Common myeloid progenitor, CD34-positive (primary cell): ENCODE measurements around the gene TMEM181.
A peak's percentile ranks its signal among the peaks of the same experiment; 100 is the strongest.
"Not testable (repeated sequence)": the region's sequence is repeated elsewhere in the genome, so short reads cannot be mapped to it uniquely, and the experiment has no call there.

Experiments used
- CTCF ChIA-PET: fragments of 350-600 bp; sonication (Branson Sonifier 250); formaldehyde crosslinking; loops from one replicate; lab custom pipeline; 2021; ENCODE audit warnings: antibody characterized with exemption; lab: Charles Lee
- POLR2A ChIA-PET: fragments of 350-600 bp; sonication (Branson Sonifier 250); formaldehyde crosslinking; loops from one replicate; lab custom pipeline; 2021; ENCODE audit warnings: antibody characterized with exemption; lab: Charles Lee
- DNase-seq, 3 donors: peaks; one replicate each; pipeline versions ENCODE4 v3.0.0 to v3.0.0-alpha.2; 2013
- H3K27ac ChIP-seq, 2 experiments: 1 replicate in 1 of 2; 2 replicates in 1 of 2; pipeline ENCODE4 v1.7.0; 2013; ENCODE audit warnings: inconsistent platforms in 2 of 2, low read length in 2 of 2, mild to moderate bottlenecking in 2 of 2, low read depth in 1 of 2, moderate library complexity in 1 of 2; ENCODE audit not compliant: severe bottlenecking in 2 of 2, insufficient read depth in 1 of 2, poor library complexity in 1 of 2
- H3K27me3 ChIP-seq, 5 experiments: replicated peaks in 2 of 5; 1 replicate in 3 of 5; 2 replicates in 2 of 5; pipeline versions ENCODE4 v1.6.1 to v1.7.0; 2013; ENCODE audit warnings: low read length in 4 of 5, mild to moderate bottlenecking in 2 of 5, moderate library complexity in 2 of 5, inconsistent platforms in 1 of 5; ENCODE audit not compliant: insufficient read depth in 5 of 5, control insufficient read depth in 4 of 5
- H3K36me3 ChIP-seq, 4 experiments: 1 replicate in 2 of 4; 2 replicates in 2 of 4; pipeline versions ENCODE4 v1.6.1 to v1.7.0; 2013; ENCODE audit warnings: low read length in 3 of 4, control low read depth in 1 of 4, mild to moderate bottlenecking in 1 of 4; ENCODE audit not compliant: control insufficient read depth in 4 of 4, insufficient read depth in 4 of 4
- H3K4me1 ChIP-seq, 4 experiments: 1 replicate in 3 of 4; 2 replicates in 1 of 4; pipeline versions ENCODE4 v1.6.1 to v1.7.1; 2013; ENCODE audit warnings: low read length in 3 of 4, mild to moderate bottlenecking in 3 of 4, control low read depth in 1 of 4, inconsistent platforms in 1 of 4, moderate library complexity in 1 of 4; ENCODE audit not compliant: control insufficient read depth in 4 of 4, insufficient read depth in 4 of 4; ENCODE audit errors: control extremely low read depth in 1 of 4
- H3K4me3 ChIP-seq, 7 experiments: 1 replicate in 4 of 7; 2 replicates in 3 of 7; pipeline versions ENCODE4 v1.5.1 to v1.7.0; 2013; ENCODE audit warnings: mild to moderate bottlenecking in 7 of 7, low read length in 6 of 7, moderate library complexity in 6 of 7, inconsistent platforms in 2 of 7, low read depth in 2 of 7, control low read depth in 1 of 7; ENCODE audit not compliant: insufficient read depth in 4 of 7, control insufficient read depth in 1 of 7; ENCODE audit errors: extremely low read depth in 1 of 7
- H3K9me3 ChIP-seq, 5 experiments: 1 replicate in 4 of 5; 2 replicates in 1 of 5; pipeline versions ENCODE4 v1.6.1 to v1.7.1; 2013; ENCODE audit warnings: low read length in 4 of 5, mild to moderate bottlenecking in 2 of 5, inconsistent platforms in 1 of 5, low read depth in 1 of 5, moderate library complexity in 1 of 5; ENCODE audit not compliant: control insufficient read depth in 4 of 5, insufficient read depth in 2 of 5; ENCODE audit errors: control extremely low read depth in 1 of 5
- WGBS: methylation state at CpG from one replicate; pipeline ENCODE4 v1.1.5; 2013; ENCODE audit not compliant: insufficient coverage; 5-methylcytosine and 5-hydroxymethylcytosine counted together

Gene TMEM181

DNA sequence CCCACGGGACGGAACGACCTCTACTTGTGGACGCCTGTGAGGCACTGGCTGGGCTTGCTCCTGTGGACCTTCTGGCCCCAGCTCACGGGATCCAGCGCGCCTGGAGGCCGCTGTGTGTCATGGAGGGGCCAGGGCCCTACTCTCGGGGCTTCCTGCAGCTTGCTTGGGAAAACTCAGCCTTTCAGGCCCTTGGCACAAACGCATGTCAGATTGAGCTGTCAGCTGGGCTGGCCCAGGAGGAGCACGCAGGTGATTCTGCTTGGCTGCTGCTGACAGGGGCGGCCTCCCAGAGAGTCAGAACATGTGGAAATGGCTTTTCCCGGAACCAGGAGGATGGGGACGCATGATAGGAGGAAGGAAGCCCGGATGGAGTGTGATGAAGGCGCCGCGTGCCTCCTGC lies 39.7 kb downstream of the TMEM181 start:
- POLR2A ChIA-PET = interaction anchor here (1.0 kb wide), 1 partner anchor 386 kb away, joined by 3 read pairs; no protein-coding TSS in a partner anchor
- H3K9me3 ChIP-seq = no peaks in the 10 kb centered on the region
- no peaks in the 10 kb centered on the region for H3K27me3 ChIP-seq
- no peak overlapping the region for H3K4me3 ChIP-seq
- H3K36me3 ChIP-seq = peaks cover 3 to 59% (median 46%) of the 10 kb centered on the region in 4 experiments
- 97% methylated on average over 16 of the region's 18 CpGs for WGBS
- no peak overlapping the region for H3K27ac ChIP-seq
- DNase-seq = no peak
- CTCF ChIA-PET = interaction anchor here (1.3 to 1.6 kb wide), 3 partner anchors 22 to 378 kb away, joined by 3 read pairs; no protein-coding TSS in a partner anchor
- peaks cover 0 to 2% (median 0%) of the 10 kb centered on the region in 4 experiments for H3K4me1 ChIP-seq

DNA sequence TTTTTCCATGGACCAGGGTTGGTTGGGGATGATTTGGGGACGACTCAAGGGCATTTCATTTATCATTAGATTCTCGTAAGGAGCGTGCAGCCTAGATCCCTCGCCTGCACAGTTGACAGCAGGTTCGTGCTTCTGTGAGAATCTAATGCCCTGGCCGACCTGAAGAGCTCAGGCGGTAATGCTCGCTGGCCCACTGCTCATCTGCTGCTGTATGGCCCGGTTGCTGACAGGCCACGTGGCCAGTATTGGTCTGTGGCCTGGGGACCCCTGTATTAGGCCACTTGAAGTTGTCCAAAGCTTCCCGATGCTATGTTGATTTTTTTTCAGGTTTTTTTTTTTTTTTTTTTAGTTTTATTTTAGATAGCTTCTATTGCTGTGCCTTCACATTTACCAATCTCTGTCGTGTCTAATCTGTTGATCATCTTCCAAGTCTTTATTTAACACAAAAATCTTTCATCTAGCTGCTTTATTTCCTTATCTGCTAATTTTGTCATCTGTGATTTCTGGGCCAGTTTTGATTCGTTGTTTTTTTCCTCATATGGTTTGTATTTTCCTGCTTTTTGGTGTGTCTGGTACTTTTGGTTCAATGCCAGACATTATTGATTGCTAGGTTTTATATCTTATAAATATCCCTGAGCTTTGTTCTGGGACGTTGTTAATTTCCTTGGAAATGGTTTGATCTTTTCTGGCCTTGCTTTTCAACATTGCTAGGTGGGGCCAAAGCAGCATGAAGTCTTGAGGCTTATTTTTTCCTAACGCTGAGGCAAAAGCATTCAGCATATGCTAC lies 43.6 kb downstream of the TMEM181 start:
- Histone ChIP-seq H3K27ac (no peak overlapping the region), H3K4me1 (no peaks in the 10 kb centered on the region), H3K9me3 (no peaks in the 10 kb centered on the region), H3K27me3 (no peaks in the 10 kb centered on the region), H3K4me3 (no peak overlapping the region), H3K36me3 (peaks cover 8 to 67% (median 50%) of the 10 kb centered on the region in 4 experiments)
- DNase-seq = no peak
- 97% methylated on average over 12 of the region's 15 CpGs for WGBS
- POLR2A ChIA-PET = interaction anchor here (0.6 kb wide), 2 partner anchors 237 to 1137 kb away, joined by 3 read pairs; no protein-coding TSS in a partner anchor
- CTCF ChIA-PET = interaction anchor here (0.8 to 1.6 kb wide), 6 partner anchors 9 to 389 kb away, joined by 3 to 5 read pairs (median 3); no protein-coding TSS in a partner anchor

DNA sequence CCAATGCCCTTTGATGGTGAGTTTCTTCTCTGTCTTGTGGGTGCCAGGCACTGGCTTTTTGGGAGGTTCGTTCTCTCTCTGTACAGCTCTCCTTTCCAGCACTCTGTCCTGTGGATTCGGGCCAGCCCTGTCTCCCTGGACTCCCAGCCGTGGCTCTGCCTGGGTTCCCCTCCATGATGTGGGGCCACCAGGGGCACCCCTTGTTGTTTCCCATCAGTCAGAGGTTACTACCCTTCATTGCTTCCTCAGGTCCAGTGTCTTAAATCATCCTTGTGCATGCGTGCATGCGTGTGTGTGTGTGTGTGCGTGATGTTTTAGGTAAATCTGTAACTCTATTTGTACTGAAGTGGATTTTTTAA lies 44.1 kb downstream of the TMEM181 start:
- POLR2A ChIA-PET = interaction anchor here (0.6 kb wide), 1 partner anchor 238 kb away, joined by 3 read pairs; no protein-coding TSS in a partner anchor
- no peaks in the 10 kb centered on the region for H3K4me1 ChIP-seq

DNA sequence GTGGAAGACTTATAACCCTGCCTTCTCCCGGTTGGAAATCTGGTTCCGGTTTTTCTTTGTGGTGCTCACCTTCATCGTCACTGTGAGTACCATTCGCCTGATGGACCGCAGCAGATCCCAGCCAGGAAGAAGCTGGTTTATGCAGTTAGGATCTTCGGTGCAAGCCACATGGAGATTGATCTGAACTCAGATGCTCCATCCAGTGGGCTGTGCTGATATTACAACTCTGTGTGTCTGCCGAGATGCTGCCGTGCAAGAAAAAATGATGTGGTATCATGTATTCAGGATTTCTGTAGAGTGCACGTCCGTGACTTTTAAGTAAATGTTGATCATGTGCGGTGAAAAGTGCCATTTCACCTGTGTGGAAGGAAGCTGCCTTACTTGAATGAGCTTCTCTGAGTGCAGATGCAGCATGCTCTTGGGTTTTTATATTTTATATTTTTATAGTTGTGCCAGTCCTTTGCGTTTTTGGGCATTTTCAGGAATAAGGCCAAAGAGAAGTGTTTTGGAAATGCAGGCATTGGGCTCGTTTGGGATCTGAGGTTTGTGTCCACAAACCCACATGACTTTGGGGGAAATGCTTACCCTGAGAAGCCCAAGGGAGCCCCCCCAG lies 45.5 kb downstream of the TMEM181 start:
- peaks cover 13 to 72% (median 51%) of the 10 kb centered on the region in 4 experiments for H3K36me3 ChIP-seq
- CTCF ChIA-PET = interaction anchor here (0.7 to 2.2 kb wide), 13 partner anchors 11 to 392 kb away, joined by 3 to 12 read pairs (median 3); no protein-coding TSS in a partner anchor
- DNase-seq = peak; percentile 69 to 82 (median 77)
- no peaks in the 10 kb centered on the region for H3K27me3 ChIP-seq
- H3K27ac ChIP-seq = no peak overlapping the region
- H3K4me3 ChIP-seq = no peak overlapping the region
- H3K9me3 ChIP-seq = no peaks in the 10 kb centered on the region
- POLR2A ChIA-PET = interaction anchor here (0.7 kb wide), 1 partner anchor 384 kb away, joined by 3 read pairs; no protein-coding TSS in a partner anchor
- no peaks in the 10 kb centered on the region for H3K4me1 ChIP-seq
- WGBS = 50% methylated on average over 13 of the region's 13 CpGs

More for the DNA sequence above, 44.1 kb downstream of the TMEM181 start:
- no peak for DNase-seq
- Histone ChIP-seq H3K27me3 (no peaks in the 10 kb centered on the region), H3K36me3 (peaks cover 8 to 70% (median 52%) of the 10 kb centered on the region in 4 experiments), H3K9me3 (no peaks in the 10 kb centered on the region), H3K4me3 (no peak overlapping the region), H3K27ac (no peak overlapping the region)
- CTCF ChIA-PET = interaction anchor here (0.8 to 1.6 kb wide), 7 partner anchors 10 to 390 kb away, joined by 3 to 5 read pairs (median 3); no protein-coding TSS in a partner anchor
- WGBS = 93% methylated on average over 4 of the region's 6 CpGs

DNA sequence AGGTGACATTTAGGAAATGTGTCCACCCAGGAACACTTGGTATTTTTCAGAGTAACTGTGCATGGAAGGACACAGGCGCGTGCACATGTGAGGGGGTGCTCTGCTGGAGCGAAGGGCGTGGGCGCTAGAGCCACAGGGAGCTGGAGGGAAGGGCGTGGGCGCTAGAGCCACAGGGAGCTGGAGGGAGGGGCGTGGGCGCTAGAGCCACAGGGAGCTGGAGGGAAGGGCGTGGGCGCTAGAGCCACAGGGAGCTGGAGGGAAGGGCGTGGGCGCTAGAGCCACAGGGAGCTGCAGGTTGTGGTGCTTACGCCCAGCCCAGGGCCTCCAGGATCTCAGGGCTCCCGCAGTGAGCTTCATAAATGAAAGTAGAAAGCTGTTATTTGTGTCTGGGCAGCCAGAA lies 46.1 kb downstream of the TMEM181 start:
- POLR2A ChIA-PET = interaction anchor here (0.7 kb wide), 1 partner anchor 385 kb away, joined by 3 read pairs; no protein-coding TSS in a partner anchor
- not testable (repeated sequence) for H3K4me3 ChIP-seq

DNA sequence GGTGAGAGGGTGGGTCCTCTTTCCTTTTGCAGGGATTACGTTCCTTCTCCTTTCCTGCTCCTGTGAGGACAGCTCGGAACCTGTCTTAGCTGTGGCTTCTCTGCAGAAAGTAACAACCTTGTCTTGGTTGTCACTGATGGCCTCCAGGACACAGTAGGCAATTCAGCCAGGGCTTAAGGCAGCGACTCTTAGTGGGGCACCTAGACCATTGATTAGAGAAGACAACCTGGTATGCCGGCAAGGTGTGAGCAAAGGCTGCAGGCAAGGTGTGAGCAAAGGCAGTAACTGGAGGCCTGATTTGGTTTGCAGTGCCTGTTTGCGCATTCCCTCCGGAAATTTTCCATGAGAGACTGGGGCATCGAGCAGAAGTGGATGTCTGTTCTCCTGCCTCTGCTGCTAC lies 47.0 kb downstream of the TMEM181 start:
- H3K27ac ChIP-seq = no peak overlapping the region
- H3K36me3 ChIP-seq = peaks cover 13 to 82% (median 61%) of the 10 kb centered on the region in 4 experiments
- no peaks in the 10 kb centered on the region for H3K4me1 ChIP-seq
- CTCF ChIA-PET = interaction anchor here (0.8 to 2.2 kb wide), 4 partner anchors 14 to 386 kb away, joined by 3 to 9 read pairs (median 4); no protein-coding TSS in a partner anchor
- no peak overlapping the region for H3K4me3 ChIP-seq
- no peak for DNase-seq
- H3K27me3 ChIP-seq = no peaks in the 10 kb centered on the region
- POLR2A ChIA-PET = no interaction called here
- no peaks in the 10 kb centered on the region for H3K9me3 ChIP-seq
- 90% methylated on average over 6 of the region's 7 CpGs for WGBS

More for the DNA sequence above, 46.1 kb downstream of the TMEM181 start:
- H3K36me3 ChIP-seq = peaks cover 13 to 75% (median 57%) of the 10 kb centered on the region in 4 experiments
- DNase-seq, H3K4me1 ChIP-seq, H3K27me3 ChIP-seq, H3K9me3 ChIP-seq, H3K27ac ChIP-seq: not testable (repeated sequence)
- WGBS = 98% methylated on average over 11 of the region's 15 CpGs
- CTCF ChIA-PET = interaction anchor here (0.6 to 2.2 kb wide), 10 partner anchors 12 to 385 kb away, joined by 3 to 12 read pairs (median 3); no protein-coding TSS in a partner anchor
